Gastrocnemius medialis (tissue), 4 donors: Measurements from ENCODE around the gene LRRC26. TPM values are rescaled to one million over a fixed set of nuclear protein-coding genes. Genes with fewer than 3 reads are reported as not detected.

ENCODE experiments used
- ATAC-seq, 2 donors: fragments of 150-250 bp; one replicate each; pipeline ENCODE4 v1.9.1; 2016
- DNase-seq, 2 donors: peaks; one replicate each; pipeline ENCODE4 v3.0.0-alpha.2; 2019
- H3K27ac ChIP-seq, 4 donors: fragments of 200-600 bp; sonication (generic); 1 replicate in 1 of 4; 2 replicates in 3 of 4; pipeline ENCODE4 v1.5.1; 2016 to 2018; ENCODE audit warnings: mild to moderate bottlenecking in 2 of 4, moderate library complexity in 1 of 4
- H3K27me3 ChIP-seq, 3 donors: fragments of 200-600 bp; sonication (generic) in 2 of 3; 1 replicate in 1 of 3; 2 replicates in 2 of 3; pipeline versions ENCODE4 v1.5.1 to v1.6.0; 2016 to 2019; ENCODE audit warnings: mild to moderate bottlenecking in 1 of 3, moderate library complexity in 1 of 3
- H3K36me3 ChIP-seq, 2 donors: fragments of 200-600 bp; sonication (generic) in 1 of 2; one replicate each; pipeline ENCODE4 v1.5.1; 2017 to 2018
- H3K4me1 ChIP-seq, 2 donors: fragments of 200-600 bp; sonication (generic) in 1 of 2; one replicate each; pipeline ENCODE4 v1.5.1; 2016 to 2017; ENCODE audit warnings: mild to moderate bottlenecking in 2 of 2
- H3K4me3 ChIP-seq, 4 donors: fragments of 200-600 bp; sonication (generic) in 3 of 4; 1 replicate in 1 of 4; 2 replicates in 3 of 4; pipeline ENCODE4 v1.5.1; 2016 to 2019; ENCODE audit warnings: mild to moderate bottlenecking in 2 of 4
- H3K9me3 ChIP-seq, 3 donors: fragments of 200-600 bp; sonication (generic) in 2 of 3; 1 replicate in 1 of 3; 2 replicates in 2 of 3; pipeline ENCODE4 v1.5.1; 2016 to 2019
- POLR2A ChIP-seq, 2 donors: fragments of 450-650 bp; IDR thresholded peaks; one replicate each; pipeline ENCODE4 v1.6.1; 2017; ENCODE audit warnings: antibody characterized with exemption in 2 of 2, mild to moderate bottlenecking in 2 of 2, moderate library complexity in 2 of 2
- in situ Hi-C, 4 donors: fragments of 200-750 bp; cut with MboI; loops; one replicate each; pipeline versions ENCODE4 v1.15.0 to v1.8.0; 2017; ENCODE audit warnings: low sequenced_read_pairs in 4 of 4
- intact Hi-C: fragments of 100-400 bp; cut with DNase I; formaldehyde crosslinking; loops from one replicate; pipeline ENCODE4 v1.15.1; 2023; ENCODE audit warnings: low total_unique reads
- total RNA-seq, 4 donors: library from RNA; depleted of rRNA; stranded (reverse); fragments of >200 nt; gene quantifications; one replicate each; pipeline versions ENCODE4 v1.1.0 to v1.2.3, GENCODE V29; 2016
- TF ChIP-seq, protein P1 (sequence below), 5 experiments: fragments of 450-650 bp in 3 of 5; fragments of 200-600 bp in 2 of 5; sonication (generic) in 2 of 5; IDR thresholded peaks in 4 of 5; conservative IDR thresholded peaks in 1 of 5; 1 replicate in 4 of 5; 2 replicates in 1 of 5; pipeline ENCODE4 v1.5.1; 2016 to 2019; ENCODE audit warnings: antibody characterized with exemption in 5 of 5, mild to moderate bottlenecking in 3 of 5, moderate library complexity in 3 of 5

Gene LRRC26
- total RNA-seq, 4 donors from 2014 or later: not detected

DNA sequence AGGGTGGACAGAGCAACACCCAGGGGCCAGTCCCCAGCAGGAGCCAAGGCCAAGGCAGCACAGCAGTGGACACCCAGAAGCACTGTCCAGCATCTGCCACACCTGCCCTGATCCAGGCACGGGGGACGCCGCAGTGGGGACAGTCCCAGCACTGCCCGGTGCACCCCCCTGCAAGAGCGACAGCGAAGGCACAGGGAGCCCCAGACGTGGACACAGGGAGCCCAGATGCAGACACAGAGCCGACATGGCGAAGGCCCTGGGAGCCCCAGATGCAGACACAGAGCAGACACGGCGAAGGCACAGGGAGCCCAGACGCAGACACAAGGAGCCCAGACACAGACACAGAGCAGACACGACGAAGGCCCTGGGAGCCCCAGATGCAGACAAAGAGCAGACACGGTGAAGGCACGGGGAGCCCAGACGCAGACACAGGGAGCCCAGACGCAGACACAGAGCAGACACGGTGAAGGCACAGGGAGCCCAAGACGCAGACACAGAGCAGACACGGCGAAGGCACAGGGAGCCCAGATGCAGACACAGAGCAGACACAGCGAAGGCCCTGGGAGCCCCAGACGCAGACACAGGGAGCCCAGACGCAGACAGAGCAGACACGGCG lies 14.2 kb upstream of the LRRC26 start:
- H3K4me1 ChIP-seq: peaks cover 22 to 27% of the 10 kb centered on the region in 2 donors

DNA sequence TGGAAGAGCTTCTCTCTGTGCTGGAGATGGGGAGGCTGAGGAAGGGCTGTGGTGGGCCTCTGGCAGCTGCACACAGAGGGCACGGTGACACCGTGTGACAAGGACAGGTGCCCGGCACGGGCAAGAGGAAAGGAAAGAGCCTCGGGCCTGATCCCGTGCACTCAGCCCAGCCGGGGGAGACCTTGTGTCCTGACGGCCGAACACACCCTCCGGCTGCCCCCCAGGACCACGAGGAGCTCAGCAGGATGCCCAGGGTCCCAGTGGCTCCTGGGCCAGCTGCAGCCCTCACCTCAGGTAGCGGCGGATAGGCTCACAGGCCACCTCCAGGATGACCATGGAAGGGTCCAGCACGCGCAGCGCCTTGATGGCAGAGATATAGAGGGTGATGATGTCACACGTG lies 13.0 kb upstream of the LRRC26 start:
- in situ Hi-C loops (no loop called here), intact Hi-C loops (no loop called here)
- Histone ChIP-seq H3K36me3 (peaks cover 3 to 71% of the 10 kb centered on the region in 2 donors), H3K4me1 (peaks cover 21 to 23% of the 10 kb centered on the region in 2 donors), H3K27ac (no peak overlapping the region), H3K9me3 (no peaks in the 10 kb centered on the region), H3K27me3 (no peaks in the 10 kb centered on the region), H3K4me3 (no peak overlapping the region)
- ATAC-seq (no peak), DNase-seq (no peak)
- TF ChIP-seq, protein P1, sequence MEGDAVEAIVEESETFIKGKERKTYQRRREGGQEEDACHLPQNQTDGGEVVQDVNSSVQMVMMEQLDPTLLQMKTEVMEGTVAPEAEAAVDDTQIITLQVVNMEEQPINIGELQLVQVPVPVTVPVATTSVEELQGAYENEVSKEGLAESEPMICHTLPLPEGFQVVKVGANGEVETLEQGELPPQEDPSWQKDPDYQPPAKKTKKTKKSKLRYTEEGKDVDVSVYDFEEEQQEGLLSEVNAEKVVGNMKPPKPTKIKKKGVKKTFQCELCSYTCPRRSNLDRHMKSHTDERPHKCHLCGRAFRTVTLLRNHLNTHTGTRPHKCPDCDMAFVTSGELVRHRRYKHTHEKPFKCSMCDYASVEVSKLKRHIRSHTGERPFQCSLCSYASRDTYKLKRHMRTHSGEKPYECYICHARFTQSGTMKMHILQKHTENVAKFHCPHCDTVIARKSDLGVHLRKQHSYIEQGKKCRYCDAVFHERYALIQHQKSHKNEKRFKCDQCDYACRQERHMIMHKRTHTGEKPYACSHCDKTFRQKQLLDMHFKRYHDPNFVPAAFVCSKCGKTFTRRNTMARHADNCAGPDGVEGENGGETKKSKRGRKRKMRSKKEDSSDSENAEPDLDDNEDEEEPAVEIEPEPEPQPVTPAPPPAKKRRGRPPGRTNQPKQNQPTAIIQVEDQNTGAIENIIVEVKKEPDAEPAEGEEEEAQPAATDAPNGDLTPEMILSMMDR (IDR thresholded peaks at IDR 0.05 in 4 of 5, conservative IDR thresholded peaks at IDR 0.05 in 1 of 5): no peak
- no peak for TF ChIP-seq POLR2A (IDR thresholded peaks at IDR 0.05)

More for the DNA sequence above, 14.2 kb upstream of the LRRC26 start:
- H3K4me3 ChIP-seq: no peak overlapping the region
- no peaks in the 10 kb centered on the region for H3K27me3 ChIP-seq
- in situ Hi-C loops: no loop called here
- no peak for TF ChIP-seq POLR2A (IDR thresholded peaks at IDR 0.05)
- TF ChIP-seq, protein P1 (IDR thresholded peaks at IDR 0.05 in 4 of 5, conservative IDR thresholded peaks at IDR 0.05 in 1 of 5): no peak
- intact Hi-C loops: no loop called here
- H3K9me3 ChIP-seq: no peaks in the 10 kb centered on the region
- H3K27ac ChIP-seq: no peak overlapping the region
- DNase-seq (no peak), ATAC-seq (no peak)
- peaks cover 3 to 61% of the 10 kb centered on the region in 2 donors for H3K36me3 ChIP-seq

DNA sequence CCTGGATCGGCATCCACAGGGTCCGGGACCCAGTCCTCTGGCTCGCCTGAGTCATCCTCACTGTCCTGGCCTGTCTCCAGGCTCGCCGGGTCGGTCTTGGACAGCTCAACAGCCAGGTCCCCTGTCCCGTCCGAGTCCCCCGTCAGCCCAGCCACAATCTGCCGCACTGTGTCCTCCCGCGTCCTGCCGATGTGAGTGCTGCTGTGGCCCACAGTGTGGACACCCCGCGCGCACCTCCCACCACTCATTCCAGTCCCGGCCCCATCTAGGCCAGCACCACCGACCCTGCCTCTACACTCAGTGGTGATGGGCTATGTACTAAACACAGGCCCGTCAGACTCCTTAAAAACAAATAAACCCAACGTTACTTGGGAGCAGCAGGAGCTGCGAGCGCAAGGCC lies 11.8 kb upstream of the LRRC26 start:
- intact Hi-C loops: no loop called here
- DNase-seq (no peak), ATAC-seq (no peak)

DNA sequence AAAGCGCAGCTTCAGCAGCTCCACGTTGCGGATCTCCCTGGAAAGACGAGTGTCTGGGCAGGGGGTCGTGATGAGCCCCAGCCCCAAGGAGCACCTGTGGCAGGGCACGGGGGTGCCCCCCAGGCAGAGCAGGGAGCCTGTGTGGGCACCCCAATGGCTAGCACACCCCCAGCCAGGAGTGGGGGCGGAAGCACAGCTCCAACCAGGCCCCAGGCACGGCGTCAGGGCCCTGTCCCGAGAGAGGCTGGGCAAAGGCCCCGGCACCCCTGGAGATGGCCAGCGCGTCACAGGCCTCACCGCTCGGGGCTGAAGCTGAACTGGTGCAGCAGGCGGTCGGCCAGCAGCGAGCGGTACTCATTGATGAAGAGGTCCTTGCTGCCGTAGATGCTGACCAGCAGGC lies 10.6 kb upstream of the LRRC26 start:
- no peak for ATAC-seq
- DNase-seq: no peak
- in situ Hi-C loops (no loop called here), intact Hi-C loops (no loop called here)
- Histone ChIP-seq H3K4me1 (no peaks in the 10 kb centered on the region), H3K9me3 (no peaks in the 10 kb centered on the region), H3K27me3 (no peaks in the 10 kb centered on the region), H3K4me3 (no peak overlapping the region), H3K36me3 (peaks cover 3 to 71% of the 10 kb centered on the region in 2 donors), H3K27ac (no peak overlapping the region)
- no peak for TF ChIP-seq POLR2A (IDR thresholded peaks at IDR 0.05)
- TF ChIP-seq, protein P1 (IDR thresholded peaks at IDR 0.05 in 4 of 5, conservative IDR thresholded peaks at IDR 0.05 in 1 of 5): no peak

More for the DNA sequence above, 11.8 kb upstream of the LRRC26 start:
- Histone ChIP-seq H3K9me3 (no peaks in the 10 kb centered on the region), H3K4me1 (peaks cover 10 to 11% of the 10 kb centered on the region in 2 donors), H3K27ac (no peak overlapping the region), H3K36me3 (peaks cover 3 to 71% of the 10 kb centered on the region in 2 donors), H3K4me3 (no peak overlapping the region), H3K27me3 (no peaks in the 10 kb centered on the region)
- in situ Hi-C loops: no loop called here
- TF ChIP-seq, protein P1 (IDR thresholded peaks at IDR 0.05 in 4 of 5, conservative IDR thresholded peaks at IDR 0.05 in 1 of 5): no peak
- TF ChIP-seq POLR2A (IDR thresholded peaks at IDR 0.05): no peak

DNA sequence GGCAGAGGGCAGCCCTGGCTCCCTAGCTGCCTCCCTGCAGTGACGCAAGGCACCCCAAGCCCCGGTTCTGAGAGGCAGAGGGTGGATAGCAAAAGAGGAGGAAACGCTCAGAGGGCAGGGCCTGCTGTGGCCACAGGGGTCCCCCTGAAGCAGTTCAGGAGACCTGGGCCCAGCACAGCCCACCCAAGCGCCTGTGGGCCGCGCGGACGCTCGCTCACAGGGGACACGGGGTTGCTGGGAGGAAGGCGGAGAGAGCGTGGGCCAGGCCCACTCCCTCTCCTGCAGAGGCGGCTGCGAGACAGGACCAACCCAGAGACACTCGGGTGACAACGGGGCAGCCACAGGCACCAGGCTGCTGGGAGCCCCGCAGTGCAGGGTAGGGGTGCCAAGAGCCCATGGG lies 9.9 kb upstream of the LRRC26 start:
- Histone ChIP-seq H3K4me3 (no peak overlapping the region), H3K27me3 (no peaks in the 10 kb centered on the region), H3K4me1 (no peaks in the 10 kb centered on the region), H3K9me3 (no peaks in the 10 kb centered on the region), H3K27ac (no peak overlapping the region), H3K36me3 (peaks cover 3 to 67% of the 10 kb centered on the region in 2 donors)
- in situ Hi-C loops: no loop called here
- DNase-seq: no peak
- TF ChIP-seq POLR2A (IDR thresholded peaks at IDR 0.05): no peak
- TF ChIP-seq, protein P1 (IDR thresholded peaks at IDR 0.05 in 4 of 5, conservative IDR thresholded peaks at IDR 0.05 in 1 of 5): no peak
- intact Hi-C loops: no loop called here
- no peak for ATAC-seq
